CD14-positive monocyte (primary cell): ENCODE results near the gene UBL5. TPM values are rescaled to one million over a fixed set of nuclear protein-coding genes. Genes with fewer than 3 reads are reported as not detected.

Experiments
- DNase-seq, 3 donors: peaks; one replicate each; pipeline ENCODE4 v3.0.0-alpha.2; 2011 to 2022
- H2AFZ ChIP-seq: 2 replicates; pipeline ENCODE4 v1.6.0; 2012; ENCODE audit warnings: mild to moderate bottlenecking, low read depth, low read length, inconsistent platforms; ENCODE audit not compliant: insufficient read depth, poor library complexity, severe bottlenecking
- H3K27ac ChIP-seq, 2 donors: 1 replicate in 1 of 2; 2 replicates in 1 of 2; pipeline ENCODE4 v1.5.1; 2012 to 2013; ENCODE audit warnings: low read length in 2 of 2, control low read depth in 1 of 2, inconsistent platforms in 1 of 2, low read depth in 1 of 2, mild to moderate bottlenecking in 1 of 2
- H3K27me3 ChIP-seq, 2 donors: one replicate each; pipeline versions ENCODE4 v1.6.0 to v1.6.1; 2011 to 2013; ENCODE audit warnings: low read length in 2 of 2; ENCODE audit not compliant: control insufficient read depth in 2 of 2, insufficient read depth in 2 of 2
- H3K36me3 ChIP-seq, 2 donors: replicated peaks in 1 of 2; 1 replicate in 1 of 2; 2 replicates in 1 of 2; pipeline versions ENCODE4 v1.5.1 to v1.6.1; 2012 to 2013; ENCODE audit warnings: low read length in 2 of 2, control low read depth in 1 of 2, inconsistent platforms in 1 of 2, mild to moderate bottlenecking in 1 of 2; ENCODE audit not compliant: insufficient read depth in 2 of 2, control insufficient read depth in 1 of 2
- H3K4me1 ChIP-seq, 2 donors: 1 replicate in 1 of 2; 2 replicates in 1 of 2; pipeline versions ENCODE4 v1.5.1 to v1.6.1; 2012 to 2013; ENCODE audit warnings: low read length in 2 of 2, control low read depth in 1 of 2, inconsistent platforms in 1 of 2, mild to moderate bottlenecking in 1 of 2, moderate library complexity in 1 of 2; ENCODE audit not compliant: insufficient read depth in 2 of 2, control insufficient read depth in 1 of 2
- H3K4me2 ChIP-seq: replicated peaks from 2 replicates; pipeline ENCODE3; 2012; ENCODE audit warnings: low read length, moderate library complexity, mild to moderate bottlenecking; ENCODE audit not compliant: poor library complexity, severe bottlenecking; ENCODE audit errors: extremely low read depth
- H3K4me3 ChIP-seq, 3 experiments: fragments of 200-600 bp in 1 of 3; sonication (generic) in 1 of 3; replicated peaks in 1 of 3; 1 replicate in 2 of 3; 2 replicates in 1 of 3; pipeline ENCODE4 v1.5.1; 2011 to 2013; ENCODE audit warnings: low read length in 3 of 3, mild to moderate bottlenecking in 3 of 3, control low read depth in 2 of 3, low read depth in 2 of 3, inconsistent platforms in 1 of 3, moderate library complexity in 1 of 3
- H3K79me2 ChIP-seq: 2 replicates; pipeline ENCODE4 v1.6.0; 2012; ENCODE audit warnings: mild to moderate bottlenecking, control low read depth, inconsistent platforms, low read length, moderate library complexity; ENCODE audit not compliant: insufficient read depth
- H3K9ac ChIP-seq: 2 replicates; pipeline ENCODE4 v1.6.0; 2017; ENCODE audit warnings: low read length, mild to moderate bottlenecking; ENCODE audit not compliant: insufficient read depth, poor library complexity, severe bottlenecking
- H3K9me3 ChIP-seq, 2 donors: replicated peaks in 1 of 2; 1 replicate in 1 of 2; 2 replicates in 1 of 2; pipeline versions ENCODE4 v1.5.1 to v1.6.1; 2012 to 2013; ENCODE audit warnings: low read length in 2 of 2, control low read depth in 1 of 2; ENCODE audit not compliant: control insufficient read depth in 1 of 2, insufficient read depth in 1 of 2
- H4K20me1 ChIP-seq: 2 replicates; pipeline ENCODE4 v1.6.0; 2012; ENCODE audit warnings: mild to moderate bottlenecking, low read length, control low read depth, moderate library complexity; ENCODE audit not compliant: insufficient read depth
- H3K27ac Mint-ChIP-seq, 7 donors: one replicate each; pipeline ENCODE4 v1.8.0; 2020; ENCODE audit warnings: mild to moderate bottlenecking in 7 of 7, mixed read lengths in 7 of 7, moderate library complexity in 6 of 7, inconsistent platforms in 2 of 7
- H3K27me3 Mint-ChIP-seq, 3 donors: one replicate each; pipeline ENCODE4 v1.8.0; 2021 to 2022; ENCODE audit warnings: low read depth in 3 of 3, mild to moderate bottlenecking in 3 of 3, mixed read lengths in 3 of 3, moderate library complexity in 3 of 3, inconsistent platforms in 1 of 3
- H3K36me3 Mint-ChIP-seq, 2 donors: one replicate each; pipeline ENCODE4 v1.8.0; 2020; ENCODE audit warnings: mixed read lengths in 2 of 2, inconsistent platforms in 1 of 2, mild to moderate bottlenecking in 1 of 2
- H3K4me1 Mint-ChIP-seq: one replicate; pipeline ENCODE4 v1.8.0; 2020; ENCODE audit warnings: mild to moderate bottlenecking, mixed read lengths
- H3K4me3 Mint-ChIP-seq, 2 donors: one replicate each; pipeline ENCODE4 v1.8.0; 2020; ENCODE audit warnings: mild to moderate bottlenecking in 2 of 2, mixed read lengths in 2 of 2, moderate library complexity in 1 of 2
- H3K9me3 Mint-ChIP-seq, 7 donors: one replicate each; pipeline ENCODE4 v1.8.0; 2020 to 2022; ENCODE audit warnings: mixed read lengths in 7 of 7, mild to moderate bottlenecking in 6 of 7, moderate library complexity in 6 of 7, inconsistent platforms in 2 of 7
- CTCF ChIP-seq: fragments of 200-600 bp; IDR thresholded peaks from one replicate; pipeline ENCODE4 v1.8.0; 2022; ENCODE audit warnings: antibody characterized with exemption, mild to moderate bottlenecking
- WGBS: methylation state at CpG from one replicate; pipeline ENCODE4 v1.1.5; 2013; ENCODE audit warnings: missing lambda C conversion rate; ENCODE audit not compliant: insufficient coverage; 5-methylcytosine and 5-hydroxymethylcytosine counted together
- intact Hi-C, 2 donors: fragments of 100-400 bp; cut with micrococcal nuclease; formaldehyde crosslinking; loops; one replicate each; pipeline versions ENCODE4 v1.15.0 to v1.15.1; 2023
- polyA plus RNA-seq, 3 donors: library from polyadenylated mRNA; depleted of rRNA in 1 of 3; unstranded in 2 of 3; stranded (reverse) in 1 of 3; fragments of 300-500 nt in 2 of 3; fragments of >200 nt in 1 of 3; fragmentation: Illumina TruSeq in 2 of 3; gene quantifications; 1 replicate in 2 of 3; 2 replicates in 1 of 3; pipeline ENCODE4 v1.2.3, GENCODE V29; 2012 to 2021

The UBL5 gene
- polyA plus RNA-seq, 3 donors = 713 to 783 (median 728) TPM

- Mint-ChIP-seq H3K4me3 (no peak overlapping the region), H3K27ac (no peak overlapping the region), H3K4me1 (peaks cover 27% of the 10 kb centered on the region), H3K27me3 (no peaks in the 10 kb centered on the region), H3K9me3 (peaks cover 0 to 2% (median 0%) of the 10 kb centered on the region in 7 donors), H3K36me3 (peaks cover under 1 to 10% of the 10 kb centered on the region in 2 donors)
- no peak overlapping the region for H3K9ac ChIP-seq
- intact Hi-C loops = loop anchor here (5.0 to 10.0 kb wide), 6 partner anchors 484 to 964 kb away; partner anchors contain the start of genes MBD3L1 (in 1 of the 2), ZNF317 (in 1 of the 2) and ZNF558 (in 1 of the 2)
- H3K36me3 ChIP-seq = no peaks in the 10 kb centered on the region
- no peaks in the 10 kb centered on the region for H4K20me1 ChIP-seq
- no peak overlapping the region for H3K27ac ChIP-seq
- H3K9me3 ChIP-seq = no peaks in the 10 kb centered on the region
- TF ChIP-seq CTCF = no peak
- H2AFZ ChIP-seq = no peak overlapping the region
- no peak overlapping the region for H3K4me3 ChIP-seq
- H3K27me3 ChIP-seq = no peaks in the 10 kb centered on the region
- no peak for DNase-seq
- no peak overlapping the region for H3K4me2 ChIP-seq
- no peaks in the 10 kb centered on the region for H3K79me2 ChIP-seq
- H3K4me1 ChIP-seq = peaks cover 22 to 27% of the 10 kb centered on the region in 2 donors
Observed at GRCh38 chr19:9799162-9799561, 28.6 kb upstream of the UBL5 start.

- WGBS = 91% methylated on average over 6 of the region's 10 CpGs
Observed at GRCh38 chr19:9801976-9802375, 25.7 kb upstream of the UBL5 start.

More at GRCh38 chr19:9801976-9802375, 25.7 kb upstream of the UBL5 start:
- Histone ChIP-seq H3K4me1 (peaks cover 12 to 17% of the 10 kb centered on the region in 2 donors), H2AFZ (no peak overlapping the region), H3K4me3 (no peak overlapping the region), H3K9ac (no peak overlapping the region), H3K4me2 (no peak overlapping the region), H3K36me3 (peaks cover 3 to 17% of the 10 kb centered on the region in 2 donors), H3K27me3 (no peaks in the 10 kb centered on the region), H4K20me1 (no peaks in the 10 kb centered on the region), H3K9me3 (no peaks in the 10 kb centered on the region), H3K27ac (no peak overlapping the region), H3K79me2 (no peaks in the 10 kb centered on the region)
- DNase-seq = no peak
- peaks cover 20% of the 10 kb centered on the region for H3K4me1 Mint-ChIP-seq
- peaks cover 4 to 18% of the 10 kb centered on the region in 2 donors for H3K36me3 Mint-ChIP-seq
- H3K27me3 Mint-ChIP-seq = no peaks in the 10 kb centered on the region
- peaks cover 0 to 2% (median 0%) of the 10 kb centered on the region in 7 donors for H3K9me3 Mint-ChIP-seq
- H3K27ac Mint-ChIP-seq = no peak overlapping the region
- intact Hi-C loops = no loop called here
- H3K4me3 Mint-ChIP-seq = no peak overlapping the region
- no peak for TF ChIP-seq CTCF
